ENCODE results near the gene SLC25A34.

GRCh38 chr1:15742339-15742801 is 6.3 kb downstream of the SLC25A34 start, which contains the start of gene TMEM82:
- TF ChIP-seq POLR2AphosphoS5 (IDR thresholded peaks at IDR 0.05; ENCODE audit: low read depth, low read length) (no peak), POLR2A (IDR thresholded peaks at IDR 0.05; ENCODE audit: low read depth, low read length) (no peak), TAF1 (IDR thresholded peaks at IDR 0.05; ENCODE audit: low read depth, low read length) (no peak), SPI1 (IDR thresholded peaks at IDR 0.05; ENCODE audit: low read depth, low read length) (no peak)
